GM18526 (cell line): Measurements from ENCODE around the gene SNTG2.

ENCODE experiments used
- POLR2A ChIP-seq: IDR thresholded peaks from 3 replicates; pipeline ENCODE4 v1.6.1; 2011; ENCODE audit not compliant: insufficient read length; ENCODE audit errors: extremely low read depth

The SNTG2 gene

GRCh38 chr2:960061-960736, 9.6 kb downstream of the SNTG2 start:
- no peak for TF ChIP-seq POLR2A

GRCh38 chr2:961786-962185, 11.1 kb downstream of the SNTG2 start:
- TF ChIP-seq POLR2A = no peak

- no peak for TF ChIP-seq POLR2A
Measured at GRCh38 chr2:963876-964275, 13.2 kb downstream of the SNTG2 start.

- no peak for TF ChIP-seq POLR2A
Measured at GRCh38 chr2:964562-964961, 13.9 kb downstream of the SNTG2 start.

GRCh38 chr2:965640-966147, 15.0 kb downstream of the SNTG2 start:
- no peak for TF ChIP-seq POLR2A

GRCh38 chr2:973129-973528, 22.5 kb downstream of the SNTG2 start:
- no peak for TF ChIP-seq POLR2A

- TF ChIP-seq POLR2A = no peak
Measured at GRCh38 chr2:974054-974453, 23.4 kb downstream of the SNTG2 start.

- TF ChIP-seq POLR2A = no peak
Measured at GRCh38 chr2:974502-974901, 23.9 kb downstream of the SNTG2 start.

GRCh38 chr2:975095-975494, 24.4 kb downstream of the SNTG2 start:
- TF ChIP-seq POLR2A = no peak

- no peak for TF ChIP-seq POLR2A
Measured at GRCh38 chr2:979069-979928, 28.6 kb downstream of the SNTG2 start.

GRCh38 chr2:980176-980575, 29.5 kb downstream of the SNTG2 start:
- TF ChIP-seq POLR2A = no peak

GRCh38 chr2:981258-981657, 30.6 kb downstream of the SNTG2 start:
- TF ChIP-seq POLR2A = no peak

- no peak for TF ChIP-seq POLR2A
Measured at GRCh38 chr2:981759-982158, 31.1 kb downstream of the SNTG2 start.

GRCh38 chr2:985317-985898, 34.8 kb downstream of the SNTG2 start:
- no peak for TF ChIP-seq POLR2A

- TF ChIP-seq POLR2A = no peak
Measured at GRCh38 chr2:987789-988188, 37.1 kb downstream of the SNTG2 start.
